ENCODE results near the gene NDUFS6. TPM values are rescaled to one million over a fixed set of nuclear protein-coding genes. Genes with fewer than 3 reads are reported as not detected.

The NDUFS6 gene
- total RNA-seq, 1 experiment from 2014 or later = 59.7 TPM

DNA sequence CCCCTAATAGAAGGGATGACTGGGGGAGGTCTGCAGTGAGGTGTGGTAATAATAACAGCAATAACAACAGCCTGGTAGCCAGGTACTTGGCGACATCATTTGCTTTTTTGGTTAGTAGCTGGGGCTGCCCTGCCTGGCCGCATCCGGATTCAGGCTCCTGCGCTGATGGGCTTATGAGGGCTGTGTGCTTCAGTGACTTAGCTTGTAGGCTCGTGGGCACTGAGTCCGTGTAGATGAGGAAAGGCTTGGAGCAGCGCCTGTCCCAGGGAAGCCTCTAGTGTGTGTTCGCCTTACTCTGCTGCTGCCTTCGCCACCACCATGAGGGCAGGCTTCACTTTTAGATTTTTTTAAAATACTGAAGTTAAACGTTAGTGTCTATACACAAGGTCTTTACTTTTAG, 4.5 kb downstream of the NDUFS6 start:
- no peaks in the 10 kb centered on the region for H3K4me1 ChIP-seq
- Mint-ChIP-seq H3K36me3 (ENCODE audit: insufficient read depth, unreplicated experiment) (peaks cover 76% of the 10 kb centered on the region), H3K27me3 (ENCODE audit: insufficient read depth, unreplicated experiment) (no peaks in the 10 kb centered on the region), H3K9me3 (ENCODE audit: unreplicated experiment) (no peaks in the 10 kb centered on the region), H3K27ac (ENCODE audit: unreplicated experiment) (no peak overlapping the region), H3K4me1 (ENCODE audit: low read depth, unreplicated experiment) (peaks cover 12% of the 10 kb centered on the region), H3K4me3 (ENCODE audit: unreplicated experiment) (no peak overlapping the region)
- H3K4me3 ChIP-seq (ENCODE audit: low read depth, low read length) = no peak overlapping the region
- intact Hi-C loops (cut with micrococcal nuclease; ENCODE audit: unreplicated experiment) = no loop called here
- peaks cover 5% of the 10 kb centered on the region for H3K36me3 ChIP-seq (ENCODE audit: control insufficient read depth, insufficient read depth, low read length)
- no peaks in the 10 kb centered on the region for H3K9me3 ChIP-seq
- TF ChIP-seq CTCF (IDR thresholded peaks at IDR 0.05; ENCODE audit: insufficient read depth in 1 of 2, low read depth in 1 of 2, low read length in 1 of 2, severe bottlenecking in 1 of 2, unreplicated experiment in 1 of 2) = no peak
- POLR2A ChIA-PET = no interaction called here
- no peak for DNase-seq
- CTCF ChIA-PET = no interaction called here
- H3K27me3 ChIP-seq (replicated peaks; ENCODE audit: control insufficient read depth, insufficient read depth, low read length) = no peaks in the 10 kb centered on the region
- BruUV-seq (replicated peaks) = no TSS peak

DNA sequence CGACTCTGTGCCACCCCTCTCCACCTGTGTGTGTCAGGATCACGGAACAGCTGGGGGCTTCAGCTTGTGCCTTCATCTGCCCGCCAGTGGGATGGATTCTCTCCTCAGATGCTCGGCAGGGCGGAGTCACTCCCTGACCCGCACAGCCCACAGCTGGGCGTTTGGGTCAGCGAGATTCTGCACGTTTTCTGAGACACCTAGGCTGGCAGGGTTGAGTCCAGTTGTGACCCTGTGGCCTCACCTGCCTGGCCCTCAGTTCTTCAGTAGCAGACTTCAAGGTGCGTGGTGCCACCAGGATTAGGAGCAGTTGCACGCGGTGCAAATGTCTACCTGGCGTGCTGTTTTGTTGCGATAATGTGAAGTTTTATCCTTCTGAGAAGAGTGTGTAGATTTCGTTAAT, 5.0 kb downstream of the NDUFS6 start:
- Mint-ChIP-seq H3K27me3 (ENCODE audit: insufficient read depth, unreplicated experiment) (no peaks in the 10 kb centered on the region), H3K4me1 (ENCODE audit: low read depth, unreplicated experiment) (peaks cover 12% of the 10 kb centered on the region), H3K27ac (ENCODE audit: unreplicated experiment) (no peak overlapping the region), H3K9me3 (ENCODE audit: unreplicated experiment) (no peaks in the 10 kb centered on the region), H3K36me3 (ENCODE audit: insufficient read depth, unreplicated experiment) (peaks cover 76% of the 10 kb centered on the region), H3K4me3 (ENCODE audit: unreplicated experiment) (no peak overlapping the region)
- Histone ChIP-seq H3K4me1 (no peaks in the 10 kb centered on the region), H3K27me3 (replicated peaks; ENCODE audit: control insufficient read depth, insufficient read depth, low read length) (no peaks in the 10 kb centered on the region), H3K36me3 (ENCODE audit: control insufficient read depth, insufficient read depth, low read length) (peaks cover 5% of the 10 kb centered on the region), H3K4me3 (ENCODE audit: low read depth, low read length) (no peak overlapping the region), H3K9me3 (no peaks in the 10 kb centered on the region)
- DNase-seq = no peak
- intact Hi-C loops (cut with micrococcal nuclease; ENCODE audit: unreplicated experiment) = no loop called here
- no peak for TF ChIP-seq CTCF (IDR thresholded peaks at IDR 0.05; ENCODE audit: insufficient read depth in 1 of 2, low read depth in 1 of 2, low read length in 1 of 2, severe bottlenecking in 1 of 2, unreplicated experiment in 1 of 2)
- CTCF ChIA-PET = no interaction called here
- POLR2A ChIA-PET = no interaction called here
- no TSS peak for BruUV-seq (replicated peaks)

- peaks cover 77% of the 10 kb centered on the region for H3K36me3 Mint-ChIP-seq (ENCODE audit: insufficient read depth, unreplicated experiment)
Observed at GRCh38 chr5:1806974-1807373, 5.8 kb downstream of the NDUFS6 start.

More at GRCh38 chr5:1806974-1807373, 5.8 kb downstream of the NDUFS6 start:
- intact Hi-C loops (cut with micrococcal nuclease; ENCODE audit: unreplicated experiment) = no loop called here
- Histone ChIP-seq H3K4me3 (ENCODE audit: low read depth, low read length) (no peak overlapping the region), H3K27me3 (replicated peaks; ENCODE audit: control insufficient read depth, insufficient read depth, low read length) (no peaks in the 10 kb centered on the region), H3K9me3 (no peaks in the 10 kb centered on the region), H3K36me3 (ENCODE audit: control insufficient read depth, insufficient read depth, low read length) (peaks cover 5% of the 10 kb centered on the region), H3K4me1 (no peaks in the 10 kb centered on the region)
- H3K4me1 Mint-ChIP-seq (ENCODE audit: low read depth, unreplicated experiment) = peaks cover 12% of the 10 kb centered on the region
- TF ChIP-seq CTCF (IDR thresholded peaks at IDR 0.05; ENCODE audit: insufficient read depth in 1 of 2, low read depth in 1 of 2, low read length in 1 of 2, severe bottlenecking in 1 of 2, unreplicated experiment in 1 of 2) = no peak
- ChIA-PET CTCF (no interaction called here), POLR2A (no interaction called here)
- H3K27me3 Mint-ChIP-seq (ENCODE audit: insufficient read depth, unreplicated experiment) = no peaks in the 10 kb centered on the region
- no peaks in the 10 kb centered on the region for H3K9me3 Mint-ChIP-seq (ENCODE audit: unreplicated experiment)
- H3K4me3 Mint-ChIP-seq (ENCODE audit: unreplicated experiment) = no peak overlapping the region
- no peak for DNase-seq
- BruUV-seq (replicated peaks) = no TSS peak
- H3K27ac Mint-ChIP-seq (ENCODE audit: unreplicated experiment) = no peak overlapping the region

Data from Caco-2 (cell line).